Measurements from ENCODE around the gene PSMB8. TPM values are rescaled to one million over a fixed set of nuclear protein-coding genes. Genes with fewer than 3 reads are reported as not detected.

PSMB8 gene
- total RNA-seq, 2 experiments from 2014 or later: 120 to 121 TPM

GRCh38 chr6:32819729-32820128 is 24.1 kb downstream of the PSMB8 start:
- ChIA-PET CTCF (interaction anchor here (1.1 to 2.0 kb wide), 2 partner anchors 11 to 19 kb away, joined by 3 to 7 read pairs; partner anchors contain the start of gene TAP2), POLR2A (no interaction called here)
- Histone ChIP-seq H3K4me3 (ENCODE audit: low read length) (no peak overlapping the region), H3K4me1 (ENCODE audit: insufficient read depth, low read length) (no peaks in the 10 kb centered on the region), H3K36me3 (ENCODE audit: insufficient read depth, low read length) (no peaks in the 10 kb centered on the region), H3K27me3 (ENCODE audit: control insufficient read depth in 1 of 2, insufficient read depth in 2 of 2, low read length in 2 of 2) (no peaks in the 10 kb centered on the region), H3K27ac (ENCODE audit: low read depth in 1 of 2, low read length in 2 of 2) (no peak overlapping the region), H3K9me3 (ENCODE audit: control insufficient read depth in 1 of 2, insufficient read depth in 1 of 2, low read length in 2 of 2) (no peaks in the 10 kb centered on the region)
- Mint-ChIP-seq H3K4me3 (no peak overlapping the region), H3K4me1 (ENCODE audit: low read depth) (no peaks in the 10 kb centered on the region), H3K27ac (no peak overlapping the region), H3K36me3 (ENCODE audit: low read depth) (no peaks in the 10 kb centered on the region), H3K27me3 (no peaks in the 10 kb centered on the region), H3K9me3 (no peaks in the 10 kb centered on the region)
- intact Hi-C loops (cut with DNase I, micrococcal nuclease): no loop called here
- no peak for TF ChIP-seq CTCF (IDR thresholded peaks at IDR 0.05)
- no peak for ATAC-seq (ENCODE audit: poor library complexity)
- no peak for DNase-seq

- no peak overlapping the region for H3K4me3 ChIP-seq (ENCODE audit: low read length)
- DNase-seq: no peak
- TF ChIP-seq CTCF (IDR thresholded peaks at IDR 0.05): no peak
- Mint-ChIP-seq H3K36me3 (ENCODE audit: low read depth) (no peaks in the 10 kb centered on the region), H3K4me1 (ENCODE audit: low read depth) (no peaks in the 10 kb centered on the region), H3K9me3 (no peaks in the 10 kb centered on the region), H3K27ac (no peak overlapping the region), H3K4me3 (no peak overlapping the region), H3K27me3 (no peaks in the 10 kb centered on the region)
- no peaks in the 10 kb centered on the region for H3K27me3 ChIP-seq (ENCODE audit: control insufficient read depth in 1 of 2, insufficient read depth in 2 of 2, low read length in 2 of 2)
- ChIA-PET CTCF (no interaction called here), POLR2A (no interaction called here)
- intact Hi-C loops (cut with DNase I, micrococcal nuclease): no loop called here
- H3K9me3 ChIP-seq (ENCODE audit: control insufficient read depth in 1 of 2, insufficient read depth in 1 of 2, low read length in 2 of 2): no peaks in the 10 kb centered on the region
- ATAC-seq (ENCODE audit: poor library complexity): no peak
- H3K36me3 ChIP-seq (ENCODE audit: insufficient read depth, low read length): no peaks in the 10 kb centered on the region
- H3K4me1 ChIP-seq (ENCODE audit: insufficient read depth, low read length): no peaks in the 10 kb centered on the region
- H3K27ac ChIP-seq (ENCODE audit: low read depth in 1 of 2, low read length in 2 of 2): no peak overlapping the region
Observed at GRCh38 chr6:32818867-32819266, 25.0 kb downstream of the PSMB8 start.

- DNase-seq: peak in 3 of 14 experiments; percentile 35 to 62 (median 59)
- POLR2A ChIA-PET: no interaction called here
- H3K27me3 Mint-ChIP-seq: no peaks in the 10 kb centered on the region
- intact Hi-C loops (cut with DNase I, micrococcal nuclease): no loop called here
- no peaks in the 10 kb centered on the region for H3K36me3 Mint-ChIP-seq (ENCODE audit: low read depth)
- ATAC-seq (ENCODE audit: poor library complexity): peak; percentile 80
- H3K4me1 ChIP-seq (ENCODE audit: insufficient read depth, low read length): no peaks in the 10 kb centered on the region
- no peak within 1 kb of the TSS for H3K4me3 ChIP-seq (ENCODE audit: low read length)
- no peaks in the 10 kb centered on the region for H3K9me3 Mint-ChIP-seq
- CTCF ChIA-PET: no interaction called here
- H3K9me3 ChIP-seq (ENCODE audit: control insufficient read depth in 1 of 2, insufficient read depth in 1 of 2, low read length in 2 of 2): no peaks in the 10 kb centered on the region
- H3K27ac Mint-ChIP-seq: no peak within 1 kb of the TSS
- H3K36me3 ChIP-seq (ENCODE audit: insufficient read depth, low read length): no peaks in the 10 kb centered on the region
- no peak within 1 kb of the TSS for H3K4me3 Mint-ChIP-seq
- no peaks in the 10 kb centered on the region for H3K4me1 Mint-ChIP-seq (ENCODE audit: low read depth)
- no peak within 1 kb of the TSS for H3K27ac ChIP-seq (ENCODE audit: low read depth in 1 of 2, low read length in 2 of 2)
- TF ChIP-seq CTCF (IDR thresholded peaks at IDR 0.05): no peak
- H3K27me3 ChIP-seq (ENCODE audit: control insufficient read depth in 1 of 2, insufficient read depth in 2 of 2, low read length in 2 of 2): no peaks in the 10 kb centered on the region
Observed at GRCh38 chr6:32816746-32817204, 27.1 kb downstream of the PSMB8 start, which contains the start of gene HLA-DOB. Gene HLA-DOB (minus strand): TSS chr6:32817002. CDS start chr6:32816951, 51 bp downstream.

All from CD4-positive, alpha-beta T cell (primary cell).